ENCODE data around the gene POT1. TPM values are rescaled to one million over a fixed set of nuclear protein-coding genes. Genes with fewer than 3 reads are reported as not detected.

Gene POT1
- total and polyA plus RNA-seq, 2 of the 8 experiments (the other 6 are each of a cell fraction or from before 2014, with no cell fraction given), result 13.1 to 22.8 TPM

- Histone ChIP-seq H3K4me1 (replicated peaks in 1 of 4; ENCODE audit: control insufficient read depth in 3 of 4, insufficient read depth in 4 of 4, low read length in 3 of 4) (no peaks in the 10 kb centered on the region), H4K8ac (ENCODE audit: extremely low read depth, insufficient read depth, low read length) (no peak overlapping the region), H3K56ac (replicated peaks; ENCODE audit: insufficient read length, low read depth, low read length) (no peak overlapping the region), H2BK5ac (ENCODE audit: low read depth, low read length) (no peak overlapping the region), H3K27ac (ENCODE audit: low read depth, low read length) (no peak overlapping the region), H3K4me2 (ENCODE audit: insufficient read depth in 1 of 2, low read depth in 2 of 2, low read length in 2 of 2) (no peak overlapping the region), H3K4me3 (ENCODE audit: extremely low read depth in 1 of 4, insufficient read depth in 2 of 4, low read depth in 3 of 4, low read length in 4 of 4) (no peak overlapping the region), H4K20me1 (replicated peaks in 1 of 2; ENCODE audit: control insufficient read depth in 1 of 2, insufficient read depth in 2 of 2, low read length in 2 of 2) (no peaks in the 10 kb centered on the region), H2BK20ac (ENCODE audit: low read length) (no peak overlapping the region), H3K23ac (ENCODE audit: insufficient read length) (no peak overlapping the region), H4K91ac (replicated peaks; ENCODE audit: insufficient read length, low read length) (no peak overlapping the region), H2BK120ac (replicated peaks; ENCODE audit: low read depth, low read length) (no peak overlapping the region), H3K18ac (ENCODE audit: extremely low read depth, low read length) (no peak overlapping the region), H3K79me1 (ENCODE audit: low read depth, low read length) (no peaks in the 10 kb centered on the region), H4K5ac (ENCODE audit: insufficient read length, low read depth, low read length) (no peak overlapping the region), H3K27me3 (replicated peaks in 1 of 4; ENCODE audit: control insufficient read depth in 3 of 4, extremely low read depth in 1 of 4, insufficient read depth in 3 of 4, low read length in 3 of 4) (no peaks in the 10 kb centered on the region), H3K9me3 (ENCODE audit: insufficient read depth in 2 of 2, low read depth in 1 of 2, low read length in 1 of 2) (no peaks in the 10 kb centered on the region), H2AFZ (ENCODE audit: low read length) (no peak overlapping the region), H3K79me2 (ENCODE audit: control insufficient read depth in 1 of 2, insufficient read depth in 2 of 2, low read length in 2 of 2) (no peaks in the 10 kb centered on the region), H3K4ac (replicated peaks; ENCODE audit: insufficient read length, low read depth, low read length) (no peak overlapping the region), H2BK12ac (ENCODE audit: low read depth, low read length) (no peak overlapping the region), H2AK5ac (ENCODE audit: low read depth, low read length) (no peak overlapping the region), H3K14ac (ENCODE audit: insufficient read length) (no peak overlapping the region), H3K9ac (replicated peaks in 1 of 4; ENCODE audit: extremely low read depth in 1 of 4, low read depth in 3 of 4, low read length in 3 of 4) (no peak overlapping the region), H3K36me3 (ENCODE audit: control insufficient read depth in 2 of 4, insufficient read depth in 4 of 4, low read length in 3 of 4) (no peaks in the 10 kb centered on the region), H3K23me2 (ENCODE audit: low read depth, low read length) (no peaks in the 10 kb centered on the region), H2BK15ac (ENCODE audit: low read length) (no peak overlapping the region)
- ChIA-PET POLR2A (ENCODE audit: partially characterized antibody) (no interaction called here), CTCF (ENCODE audit: partially characterized antibody) (no interaction called here)
- FAIRE-seq (no peak), DNase-seq (ENCODE audit: low read depth in 1 of 2, low spot score in 2 of 2) (no peak)
- TF ChIP-seq USF2 (IDR thresholded peaks at IDR 0.05; ENCODE audit: low read length), result no peak
These were observed 5.2 kb upstream of the POT1 start for GRCh38 chr7:124934841-124935240.
